Activated CD8-positive, alpha-beta memory T cell treated with anti-CD3 and anti-CD28 coated beads for 36 hours (primary cell): Measurements from ENCODE around the gene PLCXD1. TPM values are rescaled to one million over a fixed set of nuclear protein-coding genes. Genes with fewer than 3 reads are reported as not detected.
"Not testable (repeated sequence)": the region's sequence is repeated elsewhere in the genome, so short reads cannot be mapped to it uniquely, and the experiment has no call there.

Experiments used
- CTCF ChIA-PET: fragments of 350-600 bp; sonication (Branson Sonifier 250); formaldehyde crosslinking; loops from one replicate; lab custom pipeline; 2021; ENCODE audit warnings: antibody characterized with exemption; lab: Charles Lee
- POLR2A ChIA-PET: fragments of 350-600 bp; sonication (Branson Sonifier 250); formaldehyde crosslinking; loops from one replicate; lab custom pipeline; 2021; ENCODE audit warnings: antibody characterized with exemption; lab: Charles Lee
- total RNA-seq, 2 experiments: library from RNA; stranded (reverse); gene quantifications; one replicate each; pipeline ENCODE4 v1.2.3, GENCODE V29; 2021

The PLCXD1 gene, protein sequence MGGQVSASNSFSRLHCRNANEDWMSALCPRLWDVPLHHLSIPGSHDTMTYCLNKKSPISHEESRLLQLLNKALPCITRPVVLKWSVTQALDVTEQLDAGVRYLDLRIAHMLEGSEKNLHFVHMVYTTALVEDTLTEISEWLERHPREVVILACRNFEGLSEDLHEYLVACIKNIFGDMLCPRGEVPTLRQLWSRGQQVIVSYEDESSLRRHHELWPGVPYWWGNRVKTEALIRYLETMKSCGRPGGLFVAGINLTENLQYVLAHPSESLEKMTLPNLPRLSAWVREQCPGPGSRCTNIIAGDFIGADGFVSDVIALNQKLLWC
- 10 to 100 TPM; 31.2 to 36.4 TPM for total RNA-seq

GRCh38 chrX:281166-281999, at the start of gene PLCXD1:
Gene PLCXD1, plus strand, starts transcription at chrX:281381. Its CDS starts 2,807 bp downstream, at chrX:284188.
- CTCF ChIA-PET: no interaction called here
- POLR2A ChIA-PET: no interaction called here

DNA sequence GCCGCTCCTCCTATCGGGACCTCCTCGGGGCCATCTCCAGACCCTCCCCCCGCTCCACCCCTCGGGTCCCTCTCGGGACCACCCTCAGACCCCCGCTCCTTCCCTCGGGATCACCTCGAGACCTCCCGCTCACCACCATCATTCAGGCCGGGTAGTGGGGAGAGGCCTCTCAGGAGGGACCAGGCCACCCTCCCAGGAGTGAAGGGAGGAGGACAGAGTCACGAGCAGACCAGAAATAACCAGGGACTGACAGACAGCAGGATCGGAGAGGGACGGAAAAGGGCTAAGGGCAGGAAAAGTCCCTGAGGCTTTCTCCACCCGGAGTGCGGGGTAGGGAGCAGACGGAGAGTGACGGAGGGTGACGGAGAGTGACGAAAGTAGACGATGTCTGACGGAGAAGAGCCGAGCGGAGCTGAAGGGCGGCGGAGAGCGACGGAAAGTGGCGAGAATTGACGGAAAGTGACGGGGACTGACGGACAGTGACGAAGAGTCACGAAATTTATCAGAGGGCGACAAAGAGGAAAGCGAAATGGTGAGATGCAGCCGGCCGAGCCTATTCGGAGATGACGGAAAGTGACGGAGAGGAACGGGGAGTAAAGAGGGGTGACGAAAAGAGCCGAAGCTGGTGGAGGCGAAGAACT, 49.4 kb upstream of the PLCXD1 start:
- POLR2A ChIA-PET, CTCF ChIA-PET: not testable (repeated sequence)

DNA sequence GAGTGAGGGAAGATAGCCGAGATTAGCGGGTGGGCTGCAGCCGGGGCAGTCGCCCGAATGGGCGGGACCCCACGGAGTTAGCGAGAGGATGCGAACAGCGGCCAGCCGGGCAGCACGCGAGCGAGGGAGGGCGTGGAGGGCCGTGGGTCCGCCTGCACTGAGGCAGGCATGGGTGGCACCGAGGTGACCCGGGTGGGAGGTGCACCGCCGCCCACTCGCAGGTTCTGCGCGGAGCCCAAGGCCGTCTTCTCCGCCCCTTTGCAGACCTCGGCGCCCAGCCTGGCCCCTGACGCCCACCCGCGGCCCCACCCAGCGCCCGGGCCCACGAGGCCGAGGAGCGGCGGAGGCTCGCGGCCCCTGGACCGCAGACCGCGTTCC, 48.9 kb upstream of the PLCXD1 start:
- POLR2A ChIA-PET, CTCF ChIA-PET: not testable (repeated sequence)

- POLR2A ChIA-PET, CTCF ChIA-PET: not testable (repeated sequence)
Observed at GRCh38 chrX:236201-236600, 45.0 kb upstream of the PLCXD1 start.

GRCh38 chrX:250965-251364, 30.2 kb upstream of the PLCXD1 start:
- CTCF ChIA-PET: no interaction called here
- POLR2A ChIA-PET: no interaction called here

DNA sequence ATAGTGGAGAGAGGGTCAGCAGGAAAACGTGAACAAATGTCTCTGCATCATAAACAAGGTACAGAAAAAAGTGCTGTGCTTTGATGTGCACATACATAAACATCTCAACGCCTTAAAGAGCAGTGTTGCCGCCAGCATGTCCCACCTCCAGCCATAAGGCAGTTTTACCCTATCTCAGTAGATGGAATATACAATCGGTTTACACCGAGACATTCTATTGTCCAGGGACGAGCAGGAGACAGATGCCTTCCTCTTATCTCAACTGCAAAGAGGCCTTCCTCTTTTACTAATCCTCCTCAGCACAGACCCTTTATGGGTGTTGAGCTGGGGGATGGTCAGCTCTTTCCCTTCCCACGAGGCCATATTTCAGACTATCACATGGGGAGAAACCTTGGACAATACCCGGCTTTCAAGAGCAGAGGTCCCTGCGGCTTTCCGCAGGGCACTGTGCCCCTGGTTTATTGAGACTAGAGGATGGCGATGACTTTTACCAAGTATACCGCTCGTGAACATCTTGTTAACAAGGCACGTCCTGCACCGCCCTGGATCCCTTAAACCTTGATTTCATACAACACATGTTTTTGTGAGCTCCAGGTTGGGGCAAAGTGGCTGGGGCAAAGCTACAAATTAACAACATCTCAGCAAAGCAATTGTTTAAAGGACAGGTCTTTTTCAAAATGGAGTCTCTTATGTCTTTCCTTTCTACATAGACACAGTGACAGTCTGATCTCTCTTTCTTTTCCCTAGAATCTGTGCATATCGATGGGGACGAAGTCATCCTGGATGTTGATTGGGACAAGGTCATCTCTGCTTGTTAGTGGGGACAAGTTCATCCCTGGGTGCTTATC, 29.6 kb upstream of the PLCXD1 start:
- POLR2A ChIA-PET, CTCF ChIA-PET: not testable (repeated sequence)

GRCh38 chrX:252244-252956, 28.8 kb upstream of the PLCXD1 start:
- ChIA-PET POLR2A (no interaction called here), CTCF (no interaction called here)

DNA sequence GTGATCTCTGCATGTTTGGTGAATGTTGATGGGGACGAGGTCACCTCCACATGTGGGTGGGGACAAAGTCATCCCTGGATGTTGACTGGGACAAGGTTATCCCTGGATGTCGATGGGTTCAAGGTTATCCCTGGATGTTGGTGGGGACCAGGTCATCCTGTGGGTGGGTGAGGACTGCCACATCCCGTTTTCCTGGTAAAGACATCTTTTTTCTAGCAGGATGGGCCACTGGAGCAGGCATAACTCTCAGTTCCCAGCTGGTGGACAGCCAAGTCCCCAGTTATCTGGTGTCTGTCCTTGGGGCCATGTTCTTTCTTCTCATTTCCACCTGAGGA, 28.3 kb upstream of the PLCXD1 start:
- ChIA-PET CTCF (no interaction called here), POLR2A (no interaction called here)

DNA sequence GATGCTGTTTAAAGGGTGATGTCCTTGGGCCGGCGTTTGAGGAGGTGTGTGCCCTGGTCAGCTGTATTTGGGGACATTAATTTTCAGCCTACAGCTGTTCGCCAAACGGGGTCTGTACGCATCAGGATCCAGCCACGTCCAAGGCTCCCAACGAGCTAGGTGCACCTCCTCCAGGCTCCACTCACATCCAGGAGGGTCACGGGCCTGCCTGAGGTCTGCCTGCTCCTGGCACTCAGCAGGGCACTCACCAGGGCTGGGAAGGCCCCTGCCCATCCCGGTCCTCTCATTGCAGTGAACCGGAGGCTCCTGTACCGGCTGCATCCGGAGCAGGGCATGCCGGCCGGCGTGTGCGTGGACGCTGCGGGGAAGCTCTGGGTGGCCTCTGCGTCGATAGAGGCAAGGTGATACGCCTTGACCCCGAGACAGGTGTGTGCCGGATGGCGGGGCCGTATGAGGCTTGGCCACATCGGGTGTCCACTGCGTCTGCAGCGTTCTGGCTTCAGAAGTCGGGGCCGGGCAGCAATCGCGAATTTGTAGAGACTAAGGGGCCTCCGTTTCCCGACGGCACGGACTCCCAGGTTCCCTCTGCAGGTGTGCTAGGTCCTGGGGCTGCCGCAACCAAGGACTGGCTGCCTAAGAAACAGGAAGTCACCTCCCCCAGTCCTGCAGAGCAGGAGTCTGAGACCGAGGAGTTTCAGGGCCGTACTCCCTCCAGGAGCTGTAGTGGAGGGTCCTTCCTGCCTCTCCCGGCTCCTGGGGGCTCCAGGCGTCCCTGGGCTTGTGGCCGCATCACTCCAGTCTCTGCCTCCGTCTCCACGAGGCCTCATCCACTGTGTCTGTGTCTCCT, 27.5 kb upstream of the PLCXD1 start:
- CTCF ChIA-PET: no interaction called here

GRCh38 chrX:254630-255215, 26.5 kb upstream of the PLCXD1 start:
- POLR2A ChIA-PET: no interaction called here

More for the DNA sequence above, 27.5 kb upstream of the PLCXD1 start:
- POLR2A ChIA-PET: no interaction called here

GRCh38 chrX:255923-256331, 25.3 kb upstream of the PLCXD1 start:
- ChIA-PET POLR2A (no interaction called here), CTCF (no interaction called here)

More at GRCh38 chrX:254630-255215, 26.5 kb upstream of the PLCXD1 start:
- CTCF ChIA-PET: no interaction called here

DNA sequence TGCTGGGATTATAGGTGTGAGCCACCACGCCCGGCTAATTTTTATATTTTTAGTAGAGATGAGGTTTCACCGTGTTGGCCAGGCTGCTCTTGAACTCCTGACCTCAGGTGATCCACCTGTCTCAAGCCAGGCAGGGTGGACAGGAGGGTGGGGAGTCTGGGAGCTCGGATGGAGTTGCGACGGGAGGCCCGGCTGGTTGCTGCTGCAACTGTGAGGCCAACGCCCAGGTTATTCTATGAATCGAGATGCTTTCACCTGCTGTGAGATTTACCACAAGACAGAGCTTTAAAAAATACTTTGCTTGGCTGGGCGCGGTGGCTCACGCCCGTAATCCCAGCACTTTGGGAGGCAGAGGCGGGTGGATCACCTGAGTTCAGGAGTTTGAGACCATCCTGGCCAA, 24.1 kb upstream of the PLCXD1 start:
- CTCF ChIA-PET, POLR2A ChIA-PET: not testable (repeated sequence)

- ChIA-PET CTCF (no interaction called here), POLR2A (no interaction called here)
Observed at GRCh38 chrX:257681-258289, 23.4 kb upstream of the PLCXD1 start.

GRCh38 chrX:258291-259040, 22.7 kb upstream of the PLCXD1 start:
- ChIA-PET CTCF (no interaction called here), POLR2A (no interaction called here)

- ChIA-PET POLR2A (no interaction called here), CTCF (no interaction called here)
Observed at GRCh38 chrX:259692-260355, 21.4 kb upstream of the PLCXD1 start.
